A549 (cell line): Measurements from ENCODE around the gene MRLN.
"Not testable (repeated sequence)": the region's sequence is repeated elsewhere in the genome, so short reads cannot be mapped to it uniquely, and the experiment has no call there.

Experiments
- CBX8 ChIP-seq: fragments of 200-600 bp; sonication (generic); IDR thresholded peaks from 2 replicates; pipeline ENCODE4 v1.6.1; 2016
- CEBPB ChIP-seq, 2 experiments: fragments of >200 bp in 1 of 2; sonication (Bioruptor Twin) in 1 of 2; formaldehyde crosslinking in 1 of 2; IDR thresholded peaks; 2 replicates each; pipeline ENCODE4 v1.6.1; 2012 to 2016
- CHD2 ChIP-seq: fragments of 150-350 bp; IDR thresholded peaks from 2 replicates; pipeline ENCODE4 v1.6.1; 2014; ENCODE audit warnings: low read length; ENCODE audit not compliant: partially characterized antibody
- EP300 ChIP-seq, 2 experiments: fragments of >200 bp; sonication (Bioruptor Twin); formaldehyde crosslinking; IDR thresholded peaks; 2 replicates in 1 of 2; 3 replicates in 1 of 2; pipeline ENCODE4 v1.6.1; 2016 to 2017
- ESRRA ChIP-seq: fragments of 150-350 bp; IDR thresholded peaks from 2 replicates; pipeline ENCODE4 v1.6.1; 2014; ENCODE audit warnings: mild to moderate bottlenecking, low read length, borderline replicate concordance
- HDAC2 ChIP-seq: fragments of 200-600 bp; sonication (generic); IDR thresholded peaks from 2 replicates; pipeline ENCODE4 v1.6.1; 2016
- KDM5A ChIP-seq: fragments of 200-600 bp; sonication (generic); IDR thresholded peaks from 2 replicates; pipeline ENCODE4 v1.6.1; 2016; ENCODE audit warnings: antibody characterized with exemption, mild to moderate bottlenecking
- MAZ ChIP-seq: fragments of 150-350 bp; IDR thresholded peaks from 2 replicates; pipeline ENCODE4 v1.6.1; 2014; ENCODE audit warnings: antibody characterized with exemption, low read depth, low read length, borderline replicate concordance
- NR3C1 ChIP-seq: fragments of >200 bp; sonication (Bioruptor Twin); formaldehyde crosslinking; IDR thresholded peaks from 3 replicates; pipeline ENCODE4 v1.6.1; 2017
- POLR2A ChIP-seq: IDR thresholded peaks from 2 replicates; pipeline ENCODE4 v1.6.1; 2012; ENCODE audit warnings: mild to moderate bottlenecking, low read length
- RAD21 ChIP-seq, 2 experiments: fragments of >200 bp in 1 of 2; sonication (Bioruptor Twin) in 1 of 2; formaldehyde crosslinking in 1 of 2; IDR thresholded peaks in 1 of 2; conservative IDR thresholded peaks in 1 of 2; 2 replicates in 1 of 2; 3 replicates in 1 of 2; pipeline ENCODE4 v1.6.1; 2012 to 2018; ENCODE audit warnings: inconsistent platforms in 1 of 2
- RNF2 ChIP-seq: fragments of 200-600 bp; sonication (generic); IDR thresholded peaks from 2 replicates; pipeline ENCODE4 v1.6.1; 2016; ENCODE audit warnings: low read depth, mild to moderate bottlenecking, antibody characterized with exemption, moderate library complexity, borderline replicate concordance
- SMC3 ChIP-seq: fragments of >200 bp; sonication (Bioruptor Twin); formaldehyde crosslinking; IDR thresholded peaks from 3 replicates; pipeline ENCODE4 v1.6.1; 2018; ENCODE audit warnings: inconsistent platforms
- TF ChIP-seq, protein P1 (sequence below): fragments of >200 bp; sonication (Bioruptor Twin); formaldehyde crosslinking; IDR thresholded peaks from 3 replicates; pipeline ENCODE4 v1.5.1; 2016

DNA sequence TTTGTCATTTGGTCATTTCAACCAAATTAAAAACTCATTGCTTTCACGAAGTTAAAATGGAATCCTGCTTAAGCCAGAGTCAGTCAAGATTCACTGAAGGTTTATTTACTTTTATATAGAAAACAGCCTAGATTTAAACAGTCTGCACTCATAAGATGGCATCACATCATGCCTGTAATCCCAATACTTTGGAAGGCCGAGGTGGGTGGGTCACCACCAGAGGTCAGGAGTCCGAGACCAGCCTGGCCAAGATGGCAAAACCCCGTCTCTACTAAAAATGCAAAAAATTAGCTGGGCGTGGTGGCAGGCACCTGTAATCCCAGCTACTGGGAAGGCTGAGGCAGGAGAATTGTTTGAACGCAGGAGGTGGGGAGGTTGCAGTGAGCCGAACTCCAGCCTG is 33.8 kb upstream of the MRLN start:
- not testable (repeated sequence) for TF ChIP-seq MAZ; KDM5A; POLR2A; EP300 (IDR thresholded peaks at IDR 0.05); ESRRA; SMC3; CEBPB (IDR thresholded peaks at IDR 0.05); RAD21 (conservative IDR thresholded peaks at IDR 0.05 in 1 of 2, IDR thresholded peaks at IDR 0.05 in 1 of 2); HDAC2; NR3C1; RNF2; CBX8; CHD2
- TF ChIP-seq, protein P1, sequence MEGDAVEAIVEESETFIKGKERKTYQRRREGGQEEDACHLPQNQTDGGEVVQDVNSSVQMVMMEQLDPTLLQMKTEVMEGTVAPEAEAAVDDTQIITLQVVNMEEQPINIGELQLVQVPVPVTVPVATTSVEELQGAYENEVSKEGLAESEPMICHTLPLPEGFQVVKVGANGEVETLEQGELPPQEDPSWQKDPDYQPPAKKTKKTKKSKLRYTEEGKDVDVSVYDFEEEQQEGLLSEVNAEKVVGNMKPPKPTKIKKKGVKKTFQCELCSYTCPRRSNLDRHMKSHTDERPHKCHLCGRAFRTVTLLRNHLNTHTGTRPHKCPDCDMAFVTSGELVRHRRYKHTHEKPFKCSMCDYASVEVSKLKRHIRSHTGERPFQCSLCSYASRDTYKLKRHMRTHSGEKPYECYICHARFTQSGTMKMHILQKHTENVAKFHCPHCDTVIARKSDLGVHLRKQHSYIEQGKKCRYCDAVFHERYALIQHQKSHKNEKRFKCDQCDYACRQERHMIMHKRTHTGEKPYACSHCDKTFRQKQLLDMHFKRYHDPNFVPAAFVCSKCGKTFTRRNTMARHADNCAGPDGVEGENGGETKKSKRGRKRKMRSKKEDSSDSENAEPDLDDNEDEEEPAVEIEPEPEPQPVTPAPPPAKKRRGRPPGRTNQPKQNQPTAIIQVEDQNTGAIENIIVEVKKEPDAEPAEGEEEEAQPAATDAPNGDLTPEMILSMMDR, result not testable (repeated sequence)
